NCI-H2227 (cell line): ENCODE data around the gene CBFA2T3.
A peak's percentile ranks its signal among the peaks of the same experiment; 100 is the strongest.

Experiments
- DNase-seq: peaks from one replicate; lab custom pipeline; 2025; ENCODE audit not compliant: unreplicated experiment; lab: John Stamatoyannopoulos, UW

CBFA2T3 gene

GRCh38 chr16:88865310-88865709 lies 111.7 kb downstream of the CBFA2T3 start:
- DNase-seq, result no peak

GRCh38 chr16:88864521-88864920 lies 112.5 kb downstream of the CBFA2T3 start:
- DNase-seq, result no peak

- no peak for DNase-seq
These were observed 112.9 kb downstream of the CBFA2T3 start for GRCh38 chr16:88864099-88864498.

- no peak for DNase-seq
These were observed 113.6 kb downstream of the CBFA2T3 start for GRCh38 chr16:88863426-88863825.

- no peak for DNase-seq
These were observed 114.0 kb downstream of the CBFA2T3 start for GRCh38 chr16:88862968-88863367.

- DNase-seq, result no peak
These were observed 115.6 kb downstream of the CBFA2T3 start for GRCh38 chr16:88861359-88861758.

- no peak for DNase-seq
These were observed 117.5 kb downstream of the CBFA2T3 start for GRCh38 chr16:88859381-88860091.

GRCh38 chr16:88857728-88858339 lies 119.2 kb downstream of the CBFA2T3 start:
- peak; percentile 65 for DNase-seq

GRCh38 chr16:88856828-88857727 lies 119.9 kb downstream of the CBFA2T3 start, which contains the start of the genes GALNS and TRAPPC2L:
Gene GALNS, minus strand, starts transcription at chr16:88856947. Its CDS starts 70 bp downstream, at chr16:88856877.
Gene TRAPPC2L, plus strand, starts transcription at chr16:88857127. Its CDS starts 24 bp downstream, at chr16:88857151.
- peak; percentile 96 for DNase-seq

- peak; percentile 37 for DNase-seq
These were observed 120.7 kb downstream of the CBFA2T3 start for GRCh38 chr16:88856122-88856827.

GRCh38 chr16:88855736-88856121 lies 121.3 kb downstream of the CBFA2T3 start:
- no peak for DNase-seq

- DNase-seq, result no peak
These were observed 121.8 kb downstream of the CBFA2T3 start for GRCh38 chr16:88855176-88855575.

- DNase-seq, result no peak
These were observed 122.5 kb downstream of the CBFA2T3 start for GRCh38 chr16:88854306-88855111.

GRCh38 chr16:88853325-88853941 lies 123.6 kb downstream of the CBFA2T3 start:
- no peak for DNase-seq

- DNase-seq, result no peak
These were observed 125.4 kb downstream of the CBFA2T3 start for GRCh38 chr16:88851616-88852015.

GRCh38 chr16:88850531-88851199 lies 126.3 kb downstream of the CBFA2T3 start:
- DNase-seq, result no peak

- DNase-seq, result no peak
These were observed 128.4 kb downstream of the CBFA2T3 start for GRCh38 chr16:88848557-88848956.

- no peak for DNase-seq
These were observed 129.4 kb downstream of the CBFA2T3 start for GRCh38 chr16:88847654-88848053.

GRCh38 chr16:88846088-88846487 lies 130.9 kb downstream of the CBFA2T3 start:
- no peak for DNase-seq
